ENCODE data around the gene MIER3. TPM values are rescaled to one million over a fixed set of nuclear protein-coding genes. Genes with fewer than 3 reads are reported as not detected.

The MIER3 gene
- total and polyA plus RNA-seq, 2 experiments from 2014 or later = 7.1 to 41.9 TPM

- TF ChIP-seq EZH2phosphoT487 (IDR thresholded peaks at IDR 0.05; ENCODE audit: low read depth, severe bottlenecking, unreplicated experiment) = no peak
- TF ChIP-seq EZH2 (IDR thresholded peaks at IDR 0.05; ENCODE audit: borderline replicate concordance) = no peak
- TF ChIP-seq, protein P1, sequence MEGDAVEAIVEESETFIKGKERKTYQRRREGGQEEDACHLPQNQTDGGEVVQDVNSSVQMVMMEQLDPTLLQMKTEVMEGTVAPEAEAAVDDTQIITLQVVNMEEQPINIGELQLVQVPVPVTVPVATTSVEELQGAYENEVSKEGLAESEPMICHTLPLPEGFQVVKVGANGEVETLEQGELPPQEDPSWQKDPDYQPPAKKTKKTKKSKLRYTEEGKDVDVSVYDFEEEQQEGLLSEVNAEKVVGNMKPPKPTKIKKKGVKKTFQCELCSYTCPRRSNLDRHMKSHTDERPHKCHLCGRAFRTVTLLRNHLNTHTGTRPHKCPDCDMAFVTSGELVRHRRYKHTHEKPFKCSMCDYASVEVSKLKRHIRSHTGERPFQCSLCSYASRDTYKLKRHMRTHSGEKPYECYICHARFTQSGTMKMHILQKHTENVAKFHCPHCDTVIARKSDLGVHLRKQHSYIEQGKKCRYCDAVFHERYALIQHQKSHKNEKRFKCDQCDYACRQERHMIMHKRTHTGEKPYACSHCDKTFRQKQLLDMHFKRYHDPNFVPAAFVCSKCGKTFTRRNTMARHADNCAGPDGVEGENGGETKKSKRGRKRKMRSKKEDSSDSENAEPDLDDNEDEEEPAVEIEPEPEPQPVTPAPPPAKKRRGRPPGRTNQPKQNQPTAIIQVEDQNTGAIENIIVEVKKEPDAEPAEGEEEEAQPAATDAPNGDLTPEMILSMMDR (IDR thresholded peaks at IDR 0.05; ENCODE audit: poor library complexity) = no peak
- H3K79me2 ChIP-seq = no peaks in the 10 kb centered on the region
- no peaks in the 10 kb centered on the region for H3K9me2 ChIP-seq (replicated peaks; ENCODE audit: insufficient read depth)
- no peaks in the 10 kb centered on the region for H3K4me1 ChIP-seq (ENCODE audit: insufficient read depth)
- no peak overlapping the region for H3K4me2 ChIP-seq
- WGBS (ENCODE audit: low lambda C conversion rate, missing lambda C conversion rate) = 68% methylated on average over 4 of the region's 4 CpGs
- no peaks in the 10 kb centered on the region for H3K36me3 ChIP-seq (replicated peaks; ENCODE audit: insufficient read depth, low read depth)
- no peak for DNase-seq (ENCODE audit: low spot score)
- no peaks in the 10 kb centered on the region for H3K27me3 ChIP-seq
- no peak overlapping the region for H3K27ac ChIP-seq
- H4K20me1 ChIP-seq (ENCODE audit: insufficient read depth, poor library complexity, severe bottlenecking) = no peaks in the 10 kb centered on the region
- no peaks in the 10 kb centered on the region for H3K9me3 ChIP-seq (ENCODE audit: low read depth)
- no peak overlapping the region for H2AFZ ChIP-seq
- no peak overlapping the region for H3K4me3 ChIP-seq
These were observed 51.5 kb downstream of the MIER3 start for GRCh38 chr5:56900395-56900794.

DNA sequence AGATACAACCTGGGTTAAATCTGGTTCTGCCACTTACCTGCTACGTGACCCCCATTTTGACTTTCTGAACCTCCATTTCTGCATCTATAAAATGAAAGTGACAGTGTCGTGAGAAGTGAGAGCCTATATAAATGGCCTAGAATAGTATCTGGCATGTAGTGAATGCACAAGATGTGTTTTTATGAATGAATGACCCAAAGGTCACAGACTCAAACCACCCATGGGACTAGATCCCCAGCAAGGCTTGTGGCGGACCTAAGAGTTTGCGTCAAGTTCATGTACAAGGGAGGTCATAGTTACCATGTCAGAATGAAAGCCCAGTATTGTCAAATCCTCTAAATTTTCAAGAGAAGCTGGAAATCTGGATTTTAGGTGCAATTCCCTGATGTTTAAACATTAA, 53.7 kb downstream of the MIER3 start:
- H3K36me3 ChIP-seq (replicated peaks; ENCODE audit: insufficient read depth, low read depth) = no peaks in the 10 kb centered on the region
- H3K9me2 ChIP-seq (replicated peaks; ENCODE audit: insufficient read depth) = no peaks in the 10 kb centered on the region
- TF ChIP-seq, protein P1 (IDR thresholded peaks at IDR 0.05; ENCODE audit: poor library complexity) = no peak
- TF ChIP-seq EZH2phosphoT487 (IDR thresholded peaks at IDR 0.05; ENCODE audit: low read depth, severe bottlenecking, unreplicated experiment) (no peak), EZH2 (IDR thresholded peaks at IDR 0.05; ENCODE audit: borderline replicate concordance) (no peak)
- 92% methylated on average over 4 of the region's 4 CpGs for WGBS (ENCODE audit: low lambda C conversion rate, missing lambda C conversion rate)
- no peak overlapping the region for H3K4me3 ChIP-seq
- H3K79me2 ChIP-seq = no peaks in the 10 kb centered on the region
- H3K9me3 ChIP-seq (ENCODE audit: low read depth) = no peaks in the 10 kb centered on the region
- no peak overlapping the region for H3K27ac ChIP-seq
- no peaks in the 10 kb centered on the region for H3K27me3 ChIP-seq
- no peak overlapping the region for H2AFZ ChIP-seq
- no peaks in the 10 kb centered on the region for H3K4me1 ChIP-seq (ENCODE audit: insufficient read depth)
- H4K20me1 ChIP-seq (ENCODE audit: insufficient read depth, poor library complexity, severe bottlenecking) = no peaks in the 10 kb centered on the region
- H3K4me2 ChIP-seq = no peak overlapping the region
- DNase-seq (ENCODE audit: low spot score) = no peak

DNA sequence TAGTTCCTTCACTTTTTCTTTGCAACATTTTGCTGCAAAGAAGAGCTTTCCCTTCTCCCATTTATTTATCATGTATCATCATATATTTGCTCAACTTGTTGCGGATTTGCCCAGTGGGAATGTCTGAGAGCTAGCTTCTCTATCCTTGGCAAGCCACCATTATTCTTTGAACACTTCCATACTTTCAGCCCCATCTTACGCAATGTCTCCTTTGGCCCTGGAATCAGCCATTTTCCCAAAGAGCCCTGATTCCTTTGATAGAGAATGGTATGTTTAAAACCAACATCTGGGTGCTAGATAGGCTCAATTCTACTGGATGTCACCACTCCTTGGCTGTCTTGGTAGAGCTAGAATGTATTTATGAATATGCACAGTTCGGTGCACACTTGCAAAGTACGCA, 55.2 kb downstream of the MIER3 start:
- H2AFZ ChIP-seq = no peak overlapping the region
- H3K79me2 ChIP-seq = no peaks in the 10 kb centered on the region
- H3K36me3 ChIP-seq (replicated peaks; ENCODE audit: insufficient read depth, low read depth) = no peaks in the 10 kb centered on the region
- H3K9me3 ChIP-seq (ENCODE audit: low read depth) = no peaks in the 10 kb centered on the region
- no peaks in the 10 kb centered on the region for H4K20me1 ChIP-seq (ENCODE audit: insufficient read depth, poor library complexity, severe bottlenecking)
- H3K4me2 ChIP-seq = no peak overlapping the region
- DNase-seq (ENCODE audit: low spot score) = no peak
- no peaks in the 10 kb centered on the region for H3K9me2 ChIP-seq (replicated peaks; ENCODE audit: insufficient read depth)
- no peaks in the 10 kb centered on the region for H3K4me1 ChIP-seq (ENCODE audit: insufficient read depth)
- no peaks in the 10 kb centered on the region for H3K27me3 ChIP-seq
- no peak overlapping the region for H3K4me3 ChIP-seq
- no peak overlapping the region for H3K27ac ChIP-seq
- TF ChIP-seq EZH2phosphoT487 (IDR thresholded peaks at IDR 0.05; ENCODE audit: low read depth, severe bottlenecking, unreplicated experiment) = no peak
- TF ChIP-seq EZH2 (IDR thresholded peaks at IDR 0.05; ENCODE audit: borderline replicate concordance) = no peak
- TF ChIP-seq, protein P1 (IDR thresholded peaks at IDR 0.05; ENCODE audit: poor library complexity) = no peak
- WGBS (ENCODE audit: low lambda C conversion rate, missing lambda C conversion rate) = 94% methylated on average over 4 of the region's 4 CpGs
